Measurements from ENCODE around the gene TMIE.

Gene TMIE

DNA sequence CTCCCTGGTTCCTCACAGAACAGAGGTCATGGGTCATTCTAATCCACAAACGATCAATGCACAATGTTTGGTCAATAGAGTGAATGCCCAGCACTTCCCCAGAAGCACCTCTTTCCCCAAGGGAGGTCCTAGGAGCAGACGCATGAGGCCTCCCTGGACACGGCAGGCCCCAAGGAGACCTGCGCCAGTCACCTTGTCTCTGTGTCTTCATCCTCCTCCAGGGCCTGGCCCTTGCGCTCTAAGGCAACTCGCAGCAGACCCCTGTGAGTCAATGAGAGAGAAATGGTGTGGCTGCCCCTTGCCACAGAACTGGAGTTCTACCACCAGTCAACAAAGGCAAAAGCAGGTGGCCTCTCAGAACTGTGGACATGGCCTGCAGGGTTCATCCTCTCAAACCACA is 25.8 kb upstream of the TMIE start:
- no peak overlapping the region for H3K27ac ChIP-seq
- TF ChIP-seq ZFX (IDR thresholded peaks at IDR 0.05; ENCODE audit: borderline replicate concordance): no peak
- no peak for TF ChIP-seq CTCF (IDR thresholded peaks at IDR 0.05)

DNA sequence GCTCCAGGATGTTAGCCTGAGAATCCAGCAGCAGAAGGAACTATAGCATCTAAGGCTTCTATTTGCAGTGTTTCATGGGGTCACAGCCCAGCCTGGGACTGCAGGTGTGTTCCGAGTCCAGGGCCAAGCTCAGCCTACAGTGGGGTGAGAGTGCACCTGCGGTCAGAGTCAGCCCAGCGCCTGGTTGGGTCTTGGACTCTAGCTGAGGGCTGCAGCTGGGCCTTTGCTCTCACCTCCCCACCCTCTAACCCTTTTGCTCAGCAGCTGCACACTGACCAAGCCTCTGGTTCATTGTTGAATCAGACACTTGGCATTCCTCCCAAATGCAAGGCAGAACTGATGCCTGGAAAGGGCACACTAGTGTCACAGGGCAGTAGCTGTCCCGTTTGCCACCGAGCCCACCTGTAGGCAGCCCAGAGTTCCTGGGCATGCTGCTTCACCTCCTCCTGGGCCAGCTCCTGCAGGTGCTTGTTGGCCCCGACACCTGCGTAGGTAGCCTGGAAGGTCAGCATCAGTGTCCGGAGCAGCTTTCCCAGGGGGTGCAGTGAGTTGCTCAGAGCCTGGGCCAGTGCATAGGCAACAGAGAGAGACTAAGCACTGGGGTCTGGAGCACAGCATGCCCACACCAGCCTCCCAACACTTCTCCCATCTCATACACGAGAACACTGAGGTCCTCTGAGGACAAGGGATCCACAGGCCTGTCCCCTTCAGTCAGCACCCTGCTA is 25.2 kb upstream of the TMIE start:
- no peak overlapping the region for H3K27ac ChIP-seq
- TF ChIP-seq CTCF (IDR thresholded peaks at IDR 0.05): no peak
- no peak for TF ChIP-seq ZFX (IDR thresholded peaks at IDR 0.05; ENCODE audit: borderline replicate concordance)

- TF ChIP-seq ZFX (IDR thresholded peaks at IDR 0.05; ENCODE audit: borderline replicate concordance) (no peak), CTCF (IDR thresholded peaks at IDR 0.05) (no peak)
- H3K27ac ChIP-seq: no peak overlapping the region
Observed at GRCh38 chr3:46676601-46677410, 24.4 kb upstream of the TMIE start.

DNA sequence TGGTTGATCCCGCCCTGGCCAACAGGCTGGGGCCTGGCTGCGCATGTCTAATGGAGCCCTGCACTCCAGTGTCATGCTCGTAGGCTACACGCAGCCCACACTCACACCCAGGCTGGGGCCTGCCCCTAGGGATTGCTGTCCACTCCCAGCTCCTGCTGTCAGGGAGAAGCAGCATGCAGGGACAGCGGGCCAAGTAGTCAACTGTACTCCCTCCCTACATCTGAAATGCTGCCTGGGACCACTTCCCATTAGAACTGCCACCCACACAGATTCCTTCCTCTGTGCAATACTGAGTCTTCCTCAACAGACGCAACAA is 23.8 kb upstream of the TMIE start:
- H3K27ac ChIP-seq: no peak overlapping the region
- TF ChIP-seq ZFX (IDR thresholded peaks at IDR 0.05; ENCODE audit: borderline replicate concordance): no peak
- no peak for TF ChIP-seq CTCF (IDR thresholded peaks at IDR 0.05)

DNA sequence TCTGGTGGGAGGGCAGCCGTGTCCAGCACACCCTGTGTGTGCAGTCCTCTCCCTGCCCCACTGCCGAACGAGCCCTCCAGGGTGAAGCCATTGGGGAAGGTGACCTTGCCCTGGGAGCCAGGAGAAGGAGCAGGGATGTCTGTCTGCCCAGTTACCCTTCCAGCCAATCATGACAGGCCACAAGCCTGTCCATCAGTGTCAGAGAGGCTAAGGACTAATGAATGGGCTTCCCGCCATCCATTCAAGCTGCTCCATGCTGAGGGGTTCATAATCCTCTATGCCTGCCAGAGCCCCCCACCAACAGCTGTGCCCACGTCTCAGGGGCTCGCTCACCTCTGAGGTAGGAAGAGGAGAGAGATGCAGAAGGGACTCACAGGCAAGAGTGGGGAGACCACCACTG is 22.9 kb upstream of the TMIE start:
- no peak overlapping the region for H3K27ac ChIP-seq
- no peak for TF ChIP-seq CTCF (IDR thresholded peaks at IDR 0.05)
- no peak for TF ChIP-seq ZFX (IDR thresholded peaks at IDR 0.05; ENCODE audit: borderline replicate concordance)

DNA sequence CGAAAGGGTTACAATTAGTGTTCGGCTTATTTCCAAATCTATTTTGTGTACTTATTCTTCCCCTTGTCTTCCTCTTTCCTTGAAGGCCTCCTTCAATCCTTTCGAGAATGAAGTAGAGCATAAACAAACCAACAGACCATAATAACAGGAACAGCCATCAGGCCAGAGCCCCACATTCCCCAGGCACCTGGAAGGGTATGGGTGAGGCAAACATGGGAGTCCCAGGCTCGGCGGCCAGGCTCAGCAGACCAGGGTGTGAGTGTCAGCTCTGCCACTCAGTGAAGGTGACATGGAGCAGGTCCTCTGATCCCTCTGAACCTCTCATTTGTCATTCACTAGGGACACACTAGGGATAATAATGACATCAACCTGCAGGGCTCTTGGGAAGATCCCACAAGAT is 21.5 kb upstream of the TMIE start:
- no peak overlapping the region for H3K27ac ChIP-seq
- no peak for TF ChIP-seq ZFX (IDR thresholded peaks at IDR 0.05; ENCODE audit: borderline replicate concordance)
- TF ChIP-seq CTCF (IDR thresholded peaks at IDR 0.05): no peak

- H3K27ac ChIP-seq: no peak overlapping the region
- TF ChIP-seq CTCF (IDR thresholded peaks at IDR 0.05): no peak
- no peak for TF ChIP-seq ZFX (IDR thresholded peaks at IDR 0.05; ENCODE audit: borderline replicate concordance)
Observed at GRCh38 chr3:46680298-46680826, 20.8 kb upstream of the TMIE start.
